GM18867 (cell line): ENCODE data around the gene AGRP.
"Not testable (repeated sequence)": the region's sequence is repeated elsewhere in the genome, so short reads cannot be mapped to it uniquely, and the experiment has no call there.

Experiments
- ATAC-seq: cut with Tn5 transposase; IDR thresholded peaks from one replicate; pipeline ENCODE4 v1.9.1; 2021; ENCODE audit warnings: mild to moderate bottlenecking, moderate library complexity; ENCODE audit not compliant: unreplicated experiment

The AGRP gene

GRCh38 chr16:67504031-67505021 lies 21.0 kb upstream of the AGRP start:
- ATAC-seq, result peak; percentile 68

- ATAC-seq, result no peak
Measured at GRCh38 chr16:67499106-67499505, 15.8 kb upstream of the AGRP start.

- ATAC-seq, result no peak
Measured at GRCh38 chr16:67490335-67491096, 7.2 kb upstream of the AGRP start.

- ATAC-seq, result no peak
Measured at GRCh38 chr16:67489401-67490083, 6.2 kb upstream of the AGRP start.

- not testable (repeated sequence) for ATAC-seq
Measured at GRCh38 chr16:67487561-67487960, 4.2 kb upstream of the AGRP start.

GRCh38 chr16:67486805-67487204 lies 3.5 kb upstream of the AGRP start:
- ATAC-seq, result no peak

GRCh38 chr16:67483731-67484525 lies 581 bp upstream of the AGRP start:
- no peak for ATAC-seq

- no peak for ATAC-seq
Measured at GRCh38 chr16:67482233-67482924, 968 bp downstream of the AGRP start.

GRCh38 chr16:67481561-67482232 lies 1.6 kb downstream of the AGRP start:
- peak; percentile 2 for ATAC-seq

- ATAC-seq, result peak; percentile 92
Measured at GRCh38 chr16:67480833-67481560, 2.4 kb downstream of the AGRP start, which contains the start of gene ATP6V0D1. Gene ATP6V0D1, minus strand, starts transcription at chr16:67481157. Its CDS starts 71 bp downstream, at chr16:67481086.

GRCh38 chr16:67477960-67478554 lies 5.3 kb downstream of the AGRP start:
- ATAC-seq, result no peak

- ATAC-seq, result no peak
Measured at GRCh38 chr16:67474551-67475455, 8.5 kb downstream of the AGRP start.

GRCh38 chr16:67471758-67472384 lies 11.5 kb downstream of the AGRP start:
- ATAC-seq, result no peak

- no peak for ATAC-seq
Measured at GRCh38 chr16:67470359-67470758, 13.0 kb downstream of the AGRP start.

GRCh38 chr16:67468731-67469130 lies 14.6 kb downstream of the AGRP start:
- no peak for ATAC-seq

- ATAC-seq, result no peak
Measured at GRCh38 chr16:67466581-67466980, 16.8 kb downstream of the AGRP start.

- no peak for ATAC-seq
Measured at GRCh38 chr16:67464565-67464964, 18.8 kb downstream of the AGRP start.
